AG10803 (cell line): Measurements from ENCODE around the gene RGS11.

Experiments used
- DNase-seq: peaks from one replicate; pipeline ENCODE4 v3.0.0; 2010; ENCODE audit warnings: low read depth
- H3K4me3 ChIP-seq: 2 replicates; pipeline ENCODE4 v1.5.1; 2011; ENCODE audit warnings: mild to moderate bottlenecking, low read length, control low read depth
- CTCF ChIP-seq: conservative IDR thresholded peaks from 2 replicates; pipeline ENCODE4 v1.5.1; 2011; ENCODE audit warnings: mild to moderate bottlenecking, low read length, control low read depth, inconsistent platforms

Gene RGS11

GRCh38 chr16:289395-289997, 13.8 kb upstream of the RGS11 start:
- no peak overlapping the region for H3K4me3 ChIP-seq
- no peak for DNase-seq
- TF ChIP-seq CTCF = no peak

GRCh38 chr16:287981-288920, 12.5 kb upstream of the RGS11 start:
- no peak for TF ChIP-seq CTCF
- DNase-seq = no peak
- H3K4me3 ChIP-seq = no peak overlapping the region

- no peak for TF ChIP-seq CTCF
- H3K4me3 ChIP-seq = no peak overlapping the region
- no peak for DNase-seq
Observed at GRCh38 chr16:287298-287811, 11.6 kb upstream of the RGS11 start.

GRCh38 chr16:286491-287297, 10.9 kb upstream of the RGS11 start:
- no peak overlapping the region for H3K4me3 ChIP-seq
- DNase-seq = no peak
- TF ChIP-seq CTCF = no peak

- H3K4me3 ChIP-seq = no peak overlapping the region
Observed at GRCh38 chr16:285146-286055, 9.7 kb upstream of the RGS11 start.

More at GRCh38 chr16:285146-286055, 9.7 kb upstream of the RGS11 start:
- TF ChIP-seq CTCF = no peak
- DNase-seq = no peak
